ENCODE results near the gene CYSLTR2. TPM values are rescaled to one million over a fixed set of nuclear protein-coding genes. Genes with fewer than 3 reads are reported as not detected.
A peak's percentile ranks its signal among the peaks of the same experiment; 100 is the strongest.

The CYSLTR2 gene
- total and polyA plus RNA-seq, 9 of the 15 experiments (the other 6 are each of a cell fraction or from before 2014, with no cell fraction given): not detected

DNA sequence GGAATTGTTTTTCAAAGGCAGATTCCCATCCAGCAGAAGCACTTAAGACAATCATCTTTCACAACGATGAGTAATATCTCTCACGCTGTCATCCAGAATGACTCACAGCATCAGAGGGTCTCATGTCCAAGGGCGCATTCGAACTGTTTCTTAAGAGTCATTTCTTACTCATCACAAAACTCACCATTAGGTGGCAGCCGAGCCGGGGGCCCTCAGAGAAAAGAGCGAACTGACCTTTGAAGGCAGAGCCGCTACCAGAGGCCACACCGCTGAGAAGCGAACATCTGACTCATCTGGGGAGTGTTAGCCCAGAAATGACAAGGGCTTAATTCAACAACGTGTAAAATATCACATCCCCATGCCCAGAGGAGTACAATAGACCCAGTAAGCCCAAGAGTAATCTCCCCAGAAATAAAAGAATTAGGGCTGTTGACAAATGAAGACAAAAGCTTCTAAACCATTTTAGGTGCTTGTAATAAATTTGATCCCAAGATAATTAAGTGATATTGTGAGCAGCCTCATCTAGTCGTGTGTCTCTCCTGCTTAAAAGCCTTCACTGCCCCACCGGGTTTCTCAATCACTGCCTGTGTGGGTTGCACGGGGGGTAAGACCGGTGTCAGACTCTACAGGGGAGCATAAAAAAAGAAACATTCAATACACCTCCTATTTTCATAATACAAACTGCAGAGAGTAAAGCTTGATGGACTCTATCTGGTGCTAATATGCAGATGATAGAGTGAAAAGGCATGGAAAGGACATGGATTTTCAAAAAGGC lies 96.2 kb downstream of the CYSLTR2 start (continued):
- TF ChIP-seq, protein P1, sequence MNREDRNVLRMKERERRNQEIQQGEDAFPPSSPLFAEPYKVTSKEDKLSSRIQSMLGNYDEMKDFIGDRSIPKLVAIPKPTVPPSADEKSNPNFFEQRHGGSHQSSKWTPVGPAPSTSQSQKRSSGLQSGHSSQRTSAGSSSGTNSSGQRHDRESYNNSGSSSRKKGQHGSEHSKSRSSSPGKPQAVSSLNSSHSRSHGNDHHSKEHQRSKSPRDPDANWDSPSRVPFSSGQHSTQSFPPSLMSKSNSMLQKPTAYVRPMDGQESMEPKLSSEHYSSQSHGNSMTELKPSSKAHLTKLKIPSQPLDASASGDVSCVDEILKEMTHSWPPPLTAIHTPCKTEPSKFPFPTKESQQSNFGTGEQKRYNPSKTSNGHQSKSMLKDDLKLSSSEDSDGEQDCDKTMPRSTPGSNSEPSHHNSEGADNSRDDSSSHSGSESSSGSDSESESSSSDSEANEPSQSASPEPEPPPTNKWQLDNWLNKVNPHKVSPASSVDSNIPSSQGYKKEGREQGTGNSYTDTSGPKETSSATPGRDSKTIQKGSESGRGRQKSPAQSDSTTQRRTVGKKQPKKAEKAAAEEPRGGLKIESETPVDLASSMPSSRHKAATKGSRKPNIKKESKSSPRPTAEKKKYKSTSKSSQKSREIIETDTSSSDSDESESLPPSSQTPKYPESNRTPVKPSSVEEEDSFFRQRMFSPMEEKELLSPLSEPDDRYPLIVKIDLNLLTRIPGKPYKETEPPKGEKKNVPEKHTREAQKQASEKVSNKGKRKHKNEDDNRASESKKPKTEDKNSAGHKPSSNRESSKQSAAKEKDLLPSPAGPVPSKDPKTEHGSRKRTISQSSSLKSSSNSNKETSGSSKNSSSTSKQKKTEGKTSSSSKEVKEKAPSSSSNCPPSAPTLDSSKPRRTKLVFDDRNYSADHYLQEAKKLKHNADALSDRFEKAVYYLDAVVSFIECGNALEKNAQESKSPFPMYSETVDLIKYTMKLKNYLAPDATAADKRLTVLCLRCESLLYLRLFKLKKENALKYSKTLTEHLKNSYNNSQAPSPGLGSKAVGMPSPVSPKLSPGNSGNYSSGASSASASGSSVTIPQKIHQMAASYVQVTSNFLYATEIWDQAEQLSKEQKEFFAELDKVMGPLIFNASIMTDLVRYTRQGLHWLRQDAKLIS (CRISPR knock-in tag; IDR thresholded peaks at IDR 0.05): no peak
- TF ChIP-seq NR2C2 (CRISPR knock-in tag; IDR thresholded peaks at IDR 0.05) (no peak), NR2C2 (tag; IDR thresholded peaks at IDR 0.05) (peak; percentile 28; the same call in 1 of the 2 replicates), MEIS2 (IDR thresholded peaks at IDR 0.05; ENCODE audit: partially characterized antibody) (peak; percentile 82), SMAD3 (CRISPR knock-in tag; conservative IDR thresholded peaks at IDR 0.05) (no peak), PTRF (tag; IDR thresholded peaks at IDR 0.05) (no peak), DPF2 (IDR thresholded peaks at IDR 0.05) (peak; percentile 45; the same call in 1 of the 2 replicates), SREBF1 (IDR thresholded peaks at IDR 0.05; ENCODE audit: borderline replicate concordance, low read depth, low read length) (no peak), MEF2A (IDR thresholded peaks at IDR 0.05; ENCODE audit: control insufficient read depth, low read depth, low read length) (no peak), SRSF1 (IDR thresholded peaks at IDR 0.05; ENCODE audit: low read depth, low read length) (no peak), ZFP36 (IDR thresholded peaks at IDR 0.05; ENCODE audit: low read depth, low read length, partially characterized antibody) (no peak), PHB (CRISPR knock-in tag; IDR thresholded peaks at IDR 0.05) (no peak), BMI1 (IDR thresholded peaks at IDR 0.05; ENCODE audit: low read length) (no peak), TEAD2 (tag; IDR thresholded peaks at IDR 0.05) (no peak), CBX1 (IDR thresholded peaks at IDR 0.05; ENCODE audit: low read depth) (no peak), ESRRA (IDR thresholded peaks at IDR 0.05; ENCODE audit: borderline replicate concordance, low read depth) (no peak), ZC3H8 (IDR thresholded peaks at IDR 0.05) (no peak), GABPB2 (CRISPR knock-in tag; conservative IDR thresholded peaks at IDR 0.05) (no peak), JUN (IDR thresholded peaks at IDR 0.05; ENCODE audit: borderline replicate concordance, low read depth, low read length) (peak; percentile 86), JUN (CRISPR knock-in tag; IDR thresholded peaks at IDR 0.05; ENCODE audit: borderline replicate concordance) (no peak), BRF1 (IDR thresholded peaks at IDR 0.05; ENCODE audit: borderline replicate concordance, extremely low read depth, insufficient read length) (no peak)
- TF ChIP-seq, protein P2, sequence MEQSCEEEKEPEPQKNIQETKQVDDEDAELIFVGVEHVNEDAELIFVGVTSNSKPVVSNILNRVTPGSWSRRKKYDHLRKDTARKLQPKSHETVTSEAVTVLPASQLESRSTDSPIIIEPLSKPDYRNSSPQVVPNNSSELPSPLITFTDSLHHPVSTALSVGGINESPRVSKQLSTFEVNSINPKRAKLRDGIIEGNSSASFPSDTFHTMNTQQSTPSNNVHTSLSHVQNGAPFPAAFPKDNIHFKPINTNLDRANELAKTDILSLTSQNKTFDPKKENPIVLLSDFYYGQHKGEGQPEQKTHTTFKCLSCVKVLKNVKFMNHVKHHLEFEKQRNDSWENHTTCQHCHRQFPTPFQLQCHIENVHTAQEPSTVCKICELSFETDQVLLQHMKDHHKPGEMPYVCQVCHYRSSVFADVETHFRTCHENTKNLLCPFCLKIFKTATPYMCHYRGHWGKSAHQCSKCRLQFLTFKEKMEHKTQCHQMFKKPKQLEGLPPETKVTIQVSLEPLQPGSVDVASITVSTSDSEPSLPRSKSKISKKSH (CRISPR knock-in tag; IDR thresholded peaks at IDR 0.05): no peak
- TF ChIP-seq, protein P3, sequence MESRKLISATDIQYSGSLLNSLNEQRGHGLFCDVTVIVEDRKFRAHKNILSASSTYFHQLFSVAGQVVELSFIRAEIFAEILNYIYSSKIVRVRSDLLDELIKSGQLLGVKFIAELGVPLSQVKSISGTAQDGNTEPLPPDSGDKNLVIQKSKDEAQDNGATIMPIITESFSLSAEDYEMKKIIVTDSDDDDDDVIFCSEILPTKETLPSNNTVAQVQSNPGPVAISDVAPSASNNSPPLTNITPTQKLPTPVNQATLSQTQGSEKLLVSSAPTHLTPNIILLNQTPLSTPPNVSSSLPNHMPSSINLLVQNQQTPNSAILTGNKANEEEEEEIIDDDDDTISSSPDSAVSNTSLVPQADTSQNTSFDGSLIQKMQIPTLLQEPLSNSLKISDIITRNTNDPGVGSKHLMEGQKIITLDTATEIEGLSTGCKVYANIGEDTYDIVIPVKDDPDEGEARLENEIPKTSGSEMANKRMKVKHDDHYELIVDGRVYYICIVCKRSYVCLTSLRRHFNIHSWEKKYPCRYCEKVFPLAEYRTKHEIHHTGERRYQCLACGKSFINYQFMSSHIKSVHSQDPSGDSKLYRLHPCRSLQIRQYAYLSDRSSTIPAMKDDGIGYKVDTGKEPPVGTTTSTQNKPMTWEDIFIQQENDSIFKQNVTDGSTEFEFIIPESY (CRISPR knock-in tag; IDR thresholded peaks at IDR 0.05): no peak

Data from K562 (cell line).